GM12878 (cell line): ENCODE data around the gene TRIM56. TPM values are rescaled to one million over a fixed set of nuclear protein-coding genes. Genes with fewer than 3 reads are reported as not detected.

ENCODE experiments used
- ATAC-seq: fragments of 200-7000 bp; cut with Tn5 transposase; 3 replicates; pipeline ENCODE4 v1.9.1; 2020; ENCODE audit warnings: mild to moderate bottlenecking, moderate library complexity
- BruUV-seq: library from RNA; stranded (reverse); fragments of 400-500 nt; replicated peaks from 2 replicates; lab custom pipeline; 2021; lab: Mats Ljungman, UMichigan
- CTCF ChIA-PET: fragments of 300-600 bp; sonication (Branson Sonifier 250); formaldehyde crosslinking; extraction: SDS; loops from one replicate; lab custom pipeline; 2021; ENCODE audit warnings: inconsistent platforms; lab: Yijun Ruan, JAX
- POLR2A ChIA-PET: fragments of 350-600 bp; formaldehyde crosslinking; extraction: SDS; loops from one replicate; lab custom pipeline; 2021; ENCODE audit warnings: inconsistent platforms; lab: Charles Lee
- RAD21 ChIA-PET: fragments of 300-600 bp; sonication (Branson Sonifier 250); formaldehyde crosslinking; loops from one replicate; lab custom pipeline; 2023; ENCODE audit warnings: antibody characterized with exemption; ENCODE audit not compliant: unreplicated experiment; lab: Charles Lee
- SMC1A ChIA-PET: fragments of 300-600 bp; sonication (Branson Sonifier 250); formaldehyde crosslinking; loops from one replicate; lab custom pipeline; 2023; ENCODE audit not compliant: unreplicated experiment, uncharacterized antibody; lab: Charles Lee
- DNase-seq: peaks from one replicate; pipeline ENCODE4 v3.0.0-alpha.2; 2011; ENCODE audit warnings: low read depth, low spot score
- FAIRE-seq: peaks from 3 replicates; lab custom pipeline; 2011; peaks lifted over from hg19 to GRCh38; lab: Jason Lieb, UNC
- H2AFZ ChIP-seq: 2 replicates; pipeline ENCODE4 v1.6.0; 2011; ENCODE audit warnings: low read depth, low read length, control low read depth; ENCODE audit not compliant: control insufficient read depth
- H3K27ac ChIP-seq: 2 replicates; pipeline ENCODE4 v1.5.1; 2011; ENCODE audit warnings: control low read depth; ENCODE audit not compliant: control insufficient read depth, insufficient read depth
- H3K27me3 ChIP-seq, 2 experiments: replicated peaks in 1 of 2; 2 replicates each; pipeline versions ENCODE4 v1.6.0 to v1.6.1; 2011; ENCODE audit warnings: low read length in 1 of 2; ENCODE audit not compliant: control insufficient read depth in 2 of 2, insufficient read depth in 2 of 2
- H3K36me3 ChIP-seq, 2 experiments: 2 replicates each; pipeline ENCODE4 v1.5.1; 2011; ENCODE audit warnings: low read length in 1 of 2; ENCODE audit not compliant: control insufficient read depth in 2 of 2, insufficient read depth in 2 of 2
- H3K4me1 ChIP-seq: 2 replicates; pipeline ENCODE4 v1.6.1; 2011; ENCODE audit warnings: mild to moderate bottlenecking, low read length, moderate library complexity, mixed read lengths; ENCODE audit not compliant: control insufficient read depth, insufficient read depth
- H3K4me2 ChIP-seq: 2 replicates; pipeline ENCODE4 v1.6.0; 2011; ENCODE audit warnings: control low read depth; ENCODE audit not compliant: control insufficient read depth, insufficient read depth
- H3K4me3 ChIP-seq: fragments of 200-600 bp; sonication (generic); 2 replicates; pipeline ENCODE4 v1.5.1; 2016
- H3K79me2 ChIP-seq: 2 replicates; pipeline ENCODE4 v1.6.0; 2011; ENCODE audit warnings: low read length; ENCODE audit not compliant: control insufficient read depth, insufficient read depth
- H3K9ac ChIP-seq: 2 replicates; pipeline ENCODE4 v1.8.0; 2011; ENCODE audit warnings: low read length, control low read depth, mixed read lengths; ENCODE audit not compliant: control insufficient read depth, insufficient read depth
- H3K9me3 ChIP-seq: replicated peaks from 3 replicates; pipeline ENCODE4 v1.5.1; 2011; ENCODE audit warnings: mild to moderate bottlenecking, low read length; ENCODE audit not compliant: control insufficient read depth, insufficient read depth
- H4K20me1 ChIP-seq: 2 replicates; pipeline ENCODE4 v1.6.0; 2011; ENCODE audit not compliant: control insufficient read depth, insufficient read depth
- BMI1 ChIP-seq: fragments of 450-650 bp; IDR thresholded peaks from 2 replicates; pipeline ENCODE4 v1.6.1; 2016; ENCODE audit warnings: mild to moderate bottlenecking, moderate library complexity, borderline replicate concordance
- CBX3 ChIP-seq: fragments of 200-600 bp; sonication (generic); IDR thresholded peaks from 2 replicates; pipeline ENCODE4 v1.6.1; 2016; ENCODE audit warnings: low read depth, borderline replicate concordance
- CREM ChIP-seq: IDR thresholded peaks from 2 replicates; pipeline ENCODE4 v1.6.1; 2014; ENCODE audit warnings: antibody characterized with exemption, low read depth
- HCFC1 ChIP-seq: fragments of 150-350 bp; IDR thresholded peaks from 2 replicates; pipeline ENCODE4 v1.6.1; 2014; ENCODE audit warnings: low read length
- NBN ChIP-seq: fragments of 450-650 bp; IDR thresholded peaks from 2 replicates; pipeline ENCODE4 v1.6.1; 2016
- NR2C2 ChIP-seq: IDR thresholded peaks from 2 replicates; pipeline ENCODE4 v1.6.1; 2011; ENCODE audit warnings: borderline replicate concordance, low read depth; ENCODE audit not compliant: control insufficient read depth, insufficient read length
- SIX5 ChIP-seq: IDR thresholded peaks from 2 replicates; pipeline ENCODE4 v1.6.1; 2011; ENCODE audit warnings: mild to moderate bottlenecking, low read depth, low read length, moderate library complexity; ENCODE audit not compliant: severe bottlenecking
- SP1 ChIP-seq: IDR thresholded peaks from one replicate; pipeline ENCODE4 v1.6.1; 2011; ENCODE audit warnings: low read depth, low read length
- TBL1XR1 ChIP-seq: IDR thresholded peaks from 2 replicates; pipeline ENCODE4 v1.6.1; 2012; ENCODE audit warnings: low read depth, low read length, improper control_type of control experiment
- ZNF384 ChIP-seq: IDR thresholded peaks from 2 replicates; pipeline ENCODE4 v1.6.1; 2012; ENCODE audit warnings: low read depth, mild to moderate bottlenecking, low read length, improper control_type of control experiment, borderline replicate concordance
- WGBS: methylation state at CpG from one replicate; pipeline ENCODE4 v1.1.6; 2016; ENCODE audit warnings: low lambda C conversion rate; ENCODE audit not compliant: insufficient replicate concordance, insufficient coverage; ENCODE audit errors: missing lambda C conversion rate; 5-methylcytosine and 5-hydroxymethylcytosine counted together
- in situ Hi-C: fragments of 300-500 bp; cut with MboI; formaldehyde crosslinking; loops from 9 replicates; pipeline ENCODE4 v1.14.3; 2018; ENCODE audit warnings: mixed read lengths
- intact Hi-C: fragments of 100-400 bp; cut with micrococcal nuclease; formaldehyde crosslinking; loops from one replicate; pipeline ENCODE4 v1.14.2; 2022; ENCODE audit not compliant: unreplicated experiment
- polyA plus RNA-seq, 11 experiments: library from polyadenylated mRNA; depleted of rRNA in 4 of 11; unstranded in 6 of 11; stranded (reverse) in 5 of 11; fragments of >200 nt; fragmentation: Nextera tagmentation in 4 of 11; fragmentation: Illumina TruSeq in 1 of 11; extraction: Ambion mirVana in 4 of 11; extraction: Trizol in 1 of 11; gene quantifications; 1 replicate in 1 of 11; 2 replicates in 10 of 11; pipeline versions ENCODE4 v1.2.1 to v1.2.3, GENCODE V29; 2011 to 2016; ENCODE audit warnings: inconsistent platforms in 2 of 11, missing spikeins in 2 of 11, low read depth in 1 of 11
- total RNA-seq, 4 experiments: library from RNA; depleted of rRNA in 3 of 4; stranded (reverse); fragments of >200 nt in 3 of 4; fragmentation: Illumina TruSeq in 1 of 4; extraction: Trizol in 1 of 4; gene quantifications; 2 replicates each; pipeline versions ENCODE4 v1.2.1 to v1.2.3, GENCODE V29; 2013 to 2021
- TF ChIP-seq, protein P1 (sequence below): IDR thresholded peaks from 2 replicates; pipeline ENCODE4 v1.6.1; 2012; ENCODE audit warnings: low read depth, low read length, improper control_type of control experiment
- TF ChIP-seq, protein P2 (sequence below): fragments of 450-650 bp; IDR thresholded peaks from 2 replicates; pipeline ENCODE4 v1.6.1; 2018; ENCODE audit warnings: borderline replicate concordance, mild to moderate bottlenecking; ENCODE audit not compliant: partially characterized antibody
- TF ChIP-seq, protein P3 (sequence below): fragments of 450-650 bp; IDR thresholded peaks from 2 replicates; pipeline ENCODE4 v1.6.1; 2017; ENCODE audit warnings: mild to moderate bottlenecking
- TF ChIP-seq, protein P4 (sequence below): fragments of 150-350 bp; IDR thresholded peaks from 2 replicates; pipeline ENCODE4 v1.6.1; 2014; ENCODE audit warnings: mild to moderate bottlenecking, low read depth, low read length
- TF ChIP-seq, protein P5 (sequence below): fragments of 450-650 bp; IDR thresholded peaks from 2 replicates; pipeline ENCODE4 v1.6.1; 2016; ENCODE audit warnings: mild to moderate bottlenecking
- TF ChIP-seq, protein P6 (sequence below): fragments of 450-650 bp; IDR thresholded peaks from 2 replicates; pipeline ENCODE4 v1.6.1; 2016; ENCODE audit warnings: mild to moderate bottlenecking

The TRIM56 gene
- total and polyA plus RNA-seq, 10 of the 15 experiments (the other 5 are each of a cell fraction or from before 2014, with no cell fraction given), result 3.2 to 37.5 (median 11.8) TPM

DNA sequence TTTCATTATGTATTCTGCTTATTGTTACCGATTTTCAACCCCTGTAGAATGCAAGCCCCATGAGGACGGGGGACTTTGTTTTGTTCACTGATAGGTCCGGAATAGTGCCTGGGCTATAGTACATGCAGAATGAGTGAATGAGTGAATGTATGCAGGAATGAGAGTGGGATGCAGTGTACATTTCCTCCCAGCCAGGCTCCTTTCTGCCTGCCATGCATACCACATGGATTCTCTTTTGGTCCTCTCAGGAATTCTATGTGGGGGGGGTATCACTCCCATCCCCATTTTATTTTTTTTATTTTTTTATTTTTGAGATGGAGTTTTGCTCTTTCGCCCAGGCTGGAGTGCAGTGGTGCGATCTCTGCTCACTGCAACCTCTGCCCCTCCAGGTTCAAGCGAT, 16.7 kb downstream of the TRIM56 start:
- no peak for FAIRE-seq
- Histone ChIP-seq H3K9me3 (no peaks in the 10 kb centered on the region), H4K20me1 (no peaks in the 10 kb centered on the region), H3K4me3 (no peak overlapping the region), H3K4me2 (no peak overlapping the region), H3K9ac (no peak overlapping the region), H3K36me3 (no peaks in the 10 kb centered on the region), H3K4me1 (no peaks in the 10 kb centered on the region), H3K27me3 (no peaks in the 10 kb centered on the region), H2AFZ (no peak overlapping the region), H3K79me2 (no peaks in the 10 kb centered on the region), H3K27ac (no peak overlapping the region)
- ChIA-PET CTCF (interaction anchor here (0.9 to 1.6 kb wide), 2 partner anchors 9 to 37 kb away, joined by 3 to 4 read pairs; no protein-coding TSS in a partner anchor), RAD21 (no interaction called here), POLR2A (no interaction called here), SMC1A (interaction anchor here (0.5 kb wide), 1 partner anchor 174 kb away, joined by 3 read pairs; no protein-coding TSS in a partner anchor)
- ATAC-seq, result no peak
- no peak for DNase-seq
- intact Hi-C loops (no loop called here), in situ Hi-C loops (no loop called here)
- no TSS peak for BruUV-seq
- 56% methylated on average over 6 of the region's 6 CpGs for WGBS
- TF ChIP-seq TBL1XR1 (no peak), SP1 (no peak), HCFC1 (no peak), SIX5 (no peak), ZNF384 (no peak), NR2C2 (no peak), CREM (no peak), CBX3 (no peak), BMI1 (no peak), NBN (no peak)
- TF ChIP-seq, protein P1, sequence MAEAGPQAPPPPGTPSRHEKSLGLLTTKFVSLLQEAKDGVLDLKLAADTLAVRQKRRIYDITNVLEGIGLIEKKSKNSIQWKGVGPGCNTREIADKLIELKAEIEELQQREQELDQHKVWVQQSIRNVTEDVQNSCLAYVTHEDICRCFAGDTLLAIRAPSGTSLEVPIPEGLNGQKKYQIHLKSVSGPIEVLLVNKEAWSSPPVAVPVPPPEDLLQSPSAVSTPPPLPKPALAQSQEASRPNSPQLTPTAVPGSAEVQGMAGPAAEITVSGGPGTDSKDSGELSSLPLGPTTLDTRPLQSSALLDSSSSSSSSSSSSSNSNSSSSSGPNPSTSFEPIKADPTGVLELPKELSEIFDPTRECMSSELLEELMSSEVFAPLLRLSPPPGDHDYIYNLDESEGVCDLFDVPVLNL, result no peak
- TF ChIP-seq, protein P2, sequence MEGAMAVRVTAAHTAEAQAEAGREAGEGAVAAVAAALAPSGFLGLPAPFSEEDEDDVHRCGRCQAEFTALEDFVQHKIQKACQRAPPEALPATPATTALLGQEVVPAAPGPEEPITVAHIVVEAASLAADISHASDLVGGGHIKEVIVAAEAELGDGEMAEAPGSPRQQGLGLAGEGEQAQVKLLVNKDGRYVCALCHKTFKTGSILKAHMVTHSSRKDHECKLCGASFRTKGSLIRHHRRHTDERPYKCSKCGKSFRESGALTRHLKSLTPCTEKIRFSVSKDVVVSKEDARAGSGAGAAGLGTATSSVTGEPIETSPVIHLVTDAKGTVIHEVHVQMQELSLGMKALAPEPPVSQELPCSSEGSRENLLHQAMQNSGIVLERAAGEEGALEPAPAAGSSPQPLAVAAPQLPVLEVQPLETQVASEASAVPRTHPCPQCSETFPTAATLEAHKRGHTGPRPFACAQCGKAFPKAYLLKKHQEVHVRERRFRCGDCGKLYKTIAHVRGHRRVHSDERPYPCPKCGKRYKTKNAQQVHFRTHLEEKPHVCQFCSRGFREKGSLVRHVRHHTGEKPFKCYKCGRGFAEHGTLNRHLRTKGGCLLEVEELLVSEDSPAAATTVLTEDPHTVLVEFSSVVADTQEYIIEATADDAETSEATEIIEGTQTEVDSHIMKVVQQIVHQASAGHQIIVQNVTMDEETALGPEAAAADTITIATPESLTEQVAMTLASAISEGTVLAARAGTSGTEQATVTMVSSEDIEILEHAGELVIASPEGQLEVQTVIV, result no peak
- TF ChIP-seq, protein P3, sequence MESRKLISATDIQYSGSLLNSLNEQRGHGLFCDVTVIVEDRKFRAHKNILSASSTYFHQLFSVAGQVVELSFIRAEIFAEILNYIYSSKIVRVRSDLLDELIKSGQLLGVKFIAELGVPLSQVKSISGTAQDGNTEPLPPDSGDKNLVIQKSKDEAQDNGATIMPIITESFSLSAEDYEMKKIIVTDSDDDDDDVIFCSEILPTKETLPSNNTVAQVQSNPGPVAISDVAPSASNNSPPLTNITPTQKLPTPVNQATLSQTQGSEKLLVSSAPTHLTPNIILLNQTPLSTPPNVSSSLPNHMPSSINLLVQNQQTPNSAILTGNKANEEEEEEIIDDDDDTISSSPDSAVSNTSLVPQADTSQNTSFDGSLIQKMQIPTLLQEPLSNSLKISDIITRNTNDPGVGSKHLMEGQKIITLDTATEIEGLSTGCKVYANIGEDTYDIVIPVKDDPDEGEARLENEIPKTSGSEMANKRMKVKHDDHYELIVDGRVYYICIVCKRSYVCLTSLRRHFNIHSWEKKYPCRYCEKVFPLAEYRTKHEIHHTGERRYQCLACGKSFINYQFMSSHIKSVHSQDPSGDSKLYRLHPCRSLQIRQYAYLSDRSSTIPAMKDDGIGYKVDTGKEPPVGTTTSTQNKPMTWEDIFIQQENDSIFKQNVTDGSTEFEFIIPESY, result no peak
- TF ChIP-seq, protein P4, sequence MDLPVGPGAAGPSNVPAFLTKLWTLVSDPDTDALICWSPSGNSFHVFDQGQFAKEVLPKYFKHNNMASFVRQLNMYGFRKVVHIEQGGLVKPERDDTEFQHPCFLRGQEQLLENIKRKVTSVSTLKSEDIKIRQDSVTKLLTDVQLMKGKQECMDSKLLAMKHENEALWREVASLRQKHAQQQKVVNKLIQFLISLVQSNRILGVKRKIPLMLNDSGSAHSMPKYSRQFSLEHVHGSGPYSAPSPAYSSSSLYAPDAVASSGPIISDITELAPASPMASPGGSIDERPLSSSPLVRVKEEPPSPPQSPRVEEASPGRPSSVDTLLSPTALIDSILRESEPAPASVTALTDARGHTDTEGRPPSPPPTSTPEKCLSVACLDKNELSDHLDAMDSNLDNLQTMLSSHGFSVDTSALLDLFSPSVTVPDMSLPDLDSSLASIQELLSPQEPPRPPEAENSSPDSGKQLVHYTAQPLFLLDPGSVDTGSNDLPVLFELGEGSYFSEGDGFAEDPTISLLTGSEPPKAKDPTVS, result no peak
- TF ChIP-seq, protein P5, sequence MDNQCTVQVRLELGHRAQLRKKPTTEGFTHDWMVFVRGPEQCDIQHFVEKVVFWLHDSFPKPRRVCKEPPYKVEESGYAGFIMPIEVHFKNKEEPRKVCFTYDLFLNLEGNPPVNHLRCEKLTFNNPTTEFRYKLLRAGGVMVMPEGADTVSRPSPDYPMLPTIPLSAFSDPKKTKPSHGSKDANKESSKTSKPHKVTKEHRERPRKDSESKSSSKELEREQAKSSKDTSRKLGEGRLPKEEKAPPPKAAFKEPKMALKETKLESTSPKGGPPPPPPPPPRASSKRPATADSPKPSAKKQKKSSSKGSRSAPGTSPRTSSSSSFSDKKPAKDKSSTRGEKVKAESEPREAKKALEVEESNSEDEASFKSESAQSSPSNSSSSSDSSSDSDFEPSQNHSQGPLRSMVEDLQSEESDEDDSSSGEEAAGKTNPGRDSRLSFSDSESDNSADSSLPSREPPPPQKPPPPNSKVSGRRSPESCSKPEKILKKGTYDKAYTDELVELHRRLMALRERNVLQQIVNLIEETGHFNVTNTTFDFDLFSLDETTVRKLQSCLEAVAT, result no peak
- TF ChIP-seq, protein P6, sequence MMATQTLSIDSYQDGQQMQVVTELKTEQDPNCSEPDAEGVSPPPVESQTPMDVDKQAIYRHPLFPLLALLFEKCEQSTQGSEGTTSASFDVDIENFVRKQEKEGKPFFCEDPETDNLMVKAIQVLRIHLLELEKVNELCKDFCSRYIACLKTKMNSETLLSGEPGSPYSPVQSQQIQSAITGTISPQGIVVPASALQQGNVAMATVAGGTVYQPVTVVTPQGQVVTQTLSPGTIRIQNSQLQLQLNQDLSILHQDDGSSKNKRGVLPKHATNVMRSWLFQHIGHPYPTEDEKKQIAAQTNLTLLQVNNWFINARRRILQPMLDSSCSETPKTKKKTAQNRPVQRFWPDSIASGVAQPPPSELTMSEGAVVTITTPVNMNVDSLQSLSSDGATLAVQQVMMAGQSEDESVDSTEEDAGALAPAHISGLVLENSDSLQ, result no peak
